Activated B cell treated with CpG ODN at 0.5 μM for 24 hours (primary cell): ENCODE measurements around the gene GDF7. TPM values are rescaled to one million over a fixed set of nuclear protein-coding genes. Genes with fewer than 3 reads are reported as not detected.

Experiments used
- ATAC-seq: fragments of 200-7000 bp; cut with Tn5 transposase; one replicate; pipeline ENCODE4 v1.10.0; 2021; ENCODE audit warnings: low read depth, mild to moderate bottlenecking, moderate library complexity
- CTCF ChIA-PET: fragments of 350-600 bp; sonication (Branson Sonifier 250); formaldehyde crosslinking; loops from one replicate; lab custom pipeline; 2021; ENCODE audit warnings: antibody characterized with exemption; lab: Charles Lee
- POLR2A ChIA-PET: fragments of 350-600 bp; sonication (Branson Sonifier 250); formaldehyde crosslinking; loops from one replicate; lab custom pipeline; 2021; ENCODE audit warnings: antibody characterized with exemption; lab: Charles Lee
- DNase-seq: peaks from one replicate; pipeline ENCODE4 v3.0.0; 2022
- H3K27ac Mint-ChIP-seq: one replicate; pipeline ENCODE4 v1.8.0; 2020; ENCODE audit warnings: mixed read lengths
- H3K27me3 Mint-ChIP-seq: one replicate; pipeline ENCODE4 v1.8.0; 2021; ENCODE audit warnings: mixed read lengths
- H3K36me3 Mint-ChIP-seq: one replicate; pipeline ENCODE4 v1.8.0; 2021; ENCODE audit warnings: low read depth, mixed read lengths
- H3K4me1 Mint-ChIP-seq: one replicate; pipeline ENCODE4 v1.8.0; 2021; ENCODE audit warnings: mixed read lengths
- H3K4me3 Mint-ChIP-seq: one replicate; pipeline ENCODE4 v1.8.0; 2020; ENCODE audit warnings: mild to moderate bottlenecking, mixed read lengths
- H3K9me3 Mint-ChIP-seq: one replicate; pipeline ENCODE4 v1.8.0; 2020; ENCODE audit warnings: mixed read lengths
- intact Hi-C: fragments of 100-400 bp; cut with micrococcal nuclease; formaldehyde crosslinking; loops from one replicate; pipeline ENCODE4 v1.15.1; 2024
- total RNA-seq: library from RNA; stranded (reverse); gene quantifications from 2 replicates; pipeline ENCODE4 v1.2.3, GENCODE V29; 2022
- TF ChIP-seq, protein P1 (sequence below): fragments of 200-600 bp; IDR thresholded peaks from one replicate; pipeline ENCODE4 v1.8.0; 2022; ENCODE audit warnings: antibody characterized with exemption, mild to moderate bottlenecking

Gene GDF7
- total RNA-seq, result 5.9 and 6.7 TPM in 2 replicates

DNA sequence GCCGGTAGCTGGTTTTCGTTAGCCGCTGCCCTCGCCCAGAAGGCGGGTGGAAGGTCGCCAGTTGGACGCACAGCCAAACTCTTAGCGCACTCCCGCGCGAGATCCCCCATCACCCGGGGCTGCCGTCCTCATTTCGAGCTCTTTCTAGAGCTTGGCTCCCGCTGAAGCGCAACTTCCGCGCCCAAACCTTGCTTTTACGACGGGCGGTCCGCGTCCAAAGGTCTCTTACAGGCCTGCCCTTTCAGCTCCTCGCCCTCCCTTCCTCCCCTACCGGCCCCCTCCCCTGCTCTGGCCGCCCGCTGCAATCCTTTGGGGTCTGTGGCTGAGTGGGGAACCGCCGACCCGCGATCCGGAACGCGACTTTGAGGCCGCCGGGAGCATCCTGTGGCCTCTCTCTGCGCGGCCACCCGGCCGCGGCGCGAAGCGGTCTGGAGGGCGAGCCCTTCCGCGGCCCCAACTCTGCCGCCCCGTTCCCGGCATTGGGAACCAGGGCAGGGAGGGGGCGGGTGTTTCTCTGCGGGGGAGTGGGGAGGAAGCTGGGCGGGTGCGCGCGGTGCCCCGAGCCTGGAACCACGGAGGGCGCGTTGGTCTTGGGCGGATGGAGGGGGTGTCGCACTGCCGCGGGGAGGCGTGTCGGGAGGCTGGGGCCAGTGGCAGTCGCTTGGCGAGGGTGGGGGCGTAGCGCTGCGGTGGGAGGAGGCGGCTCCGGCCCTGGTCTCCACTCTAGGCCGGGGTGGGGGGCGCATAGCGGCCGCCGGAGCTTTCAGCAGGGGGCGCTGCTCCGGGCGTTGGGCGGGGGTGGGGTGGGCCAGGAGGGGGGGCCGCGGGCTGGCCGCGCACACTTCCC, at the start of gene GDF7:
Gene GDF7 (plus strand): TSS at position 841 of the 847 bp plus-strand sequence. CDS start 96 bp downstream, outside the sequence.
- Mint-ChIP-seq H3K9me3 (no peaks in the 10 kb centered on the region), H3K27me3 (peaks cover 8% of the 10 kb centered on the region), H3K36me3 (peaks cover 4% of the 10 kb centered on the region), H3K4me1 (peaks cover 32% of the 10 kb centered on the region), H3K4me3 (peak within 1 kb of the TSS; percentile 87), H3K27ac (peak within 1 kb of the TSS; percentile 82)
- intact Hi-C loops, result loop anchor here (1.0 to 5.0 kb wide), 7 partner anchors 10 to 1319 kb away; partner anchors contain the start of genes HS1BP3 and LDAH
- peak; percentile 78 for ATAC-seq
- peak; percentile 67 for DNase-seq
- TF ChIP-seq, protein P1, sequence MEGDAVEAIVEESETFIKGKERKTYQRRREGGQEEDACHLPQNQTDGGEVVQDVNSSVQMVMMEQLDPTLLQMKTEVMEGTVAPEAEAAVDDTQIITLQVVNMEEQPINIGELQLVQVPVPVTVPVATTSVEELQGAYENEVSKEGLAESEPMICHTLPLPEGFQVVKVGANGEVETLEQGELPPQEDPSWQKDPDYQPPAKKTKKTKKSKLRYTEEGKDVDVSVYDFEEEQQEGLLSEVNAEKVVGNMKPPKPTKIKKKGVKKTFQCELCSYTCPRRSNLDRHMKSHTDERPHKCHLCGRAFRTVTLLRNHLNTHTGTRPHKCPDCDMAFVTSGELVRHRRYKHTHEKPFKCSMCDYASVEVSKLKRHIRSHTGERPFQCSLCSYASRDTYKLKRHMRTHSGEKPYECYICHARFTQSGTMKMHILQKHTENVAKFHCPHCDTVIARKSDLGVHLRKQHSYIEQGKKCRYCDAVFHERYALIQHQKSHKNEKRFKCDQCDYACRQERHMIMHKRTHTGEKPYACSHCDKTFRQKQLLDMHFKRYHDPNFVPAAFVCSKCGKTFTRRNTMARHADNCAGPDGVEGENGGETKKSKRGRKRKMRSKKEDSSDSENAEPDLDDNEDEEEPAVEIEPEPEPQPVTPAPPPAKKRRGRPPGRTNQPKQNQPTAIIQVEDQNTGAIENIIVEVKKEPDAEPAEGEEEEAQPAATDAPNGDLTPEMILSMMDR, result no peak
- ChIA-PET POLR2A (interaction anchor here (0.7 to 3.5 kb wide), 12 partner anchors 11 to 317 kb away, joined by 3 to 116 read pairs (median 5); partner anchors contain the start of genes HS1BP3, LDAH, PUM2 and RHOB), CTCF (interaction anchor here (0.7 to 5.7 kb wide), 7 partner anchors 10 to 315 kb away, joined by 3 to 69 read pairs (median 4); partner anchors contain the start of gene HS1BP3)

DNA sequence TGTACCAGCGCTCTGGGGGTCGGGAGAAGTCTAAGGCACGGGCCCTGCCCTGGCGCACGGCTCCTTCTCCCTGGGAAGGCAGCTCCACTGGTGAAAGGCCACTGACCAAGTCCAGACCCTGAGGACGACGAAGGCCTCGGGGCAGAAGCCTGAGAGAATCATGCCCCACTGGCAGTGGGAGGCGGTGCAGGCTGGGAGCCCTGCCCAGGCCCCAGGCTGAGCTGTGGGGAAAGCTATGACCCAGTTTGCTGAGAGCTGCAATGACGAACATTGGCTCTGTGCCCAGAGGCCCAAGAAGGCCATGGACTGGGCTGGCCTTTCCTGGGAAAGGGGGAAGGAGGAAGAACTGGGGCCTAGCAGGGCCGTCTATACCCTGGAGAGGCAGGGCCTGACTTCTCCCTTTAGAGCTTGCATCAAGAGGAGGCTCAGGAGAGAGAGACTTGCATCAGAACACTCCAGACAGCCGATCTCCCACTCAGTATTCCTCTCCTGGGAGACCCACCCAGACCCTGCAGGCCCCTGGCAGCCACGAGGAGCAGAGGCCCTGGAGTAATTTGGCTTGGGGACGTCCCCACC, 49.0 kb upstream of the GDF7 start:
- intact Hi-C loops, result no loop called here
- Mint-ChIP-seq H3K4me3 (no peak overlapping the region), H3K9me3 (no peaks in the 10 kb centered on the region), H3K27ac (no peak overlapping the region), H3K36me3 (peaks cover 35% of the 10 kb centered on the region), H3K4me1 (peaks cover 6% of the 10 kb centered on the region), H3K27me3 (no peaks in the 10 kb centered on the region)
- TF ChIP-seq, protein P1, result no peak
- DNase-seq, result no peak
- POLR2A ChIA-PET, result no interaction called here
- CTCF ChIA-PET, result no interaction called here
- ATAC-seq, result no peak

DNA sequence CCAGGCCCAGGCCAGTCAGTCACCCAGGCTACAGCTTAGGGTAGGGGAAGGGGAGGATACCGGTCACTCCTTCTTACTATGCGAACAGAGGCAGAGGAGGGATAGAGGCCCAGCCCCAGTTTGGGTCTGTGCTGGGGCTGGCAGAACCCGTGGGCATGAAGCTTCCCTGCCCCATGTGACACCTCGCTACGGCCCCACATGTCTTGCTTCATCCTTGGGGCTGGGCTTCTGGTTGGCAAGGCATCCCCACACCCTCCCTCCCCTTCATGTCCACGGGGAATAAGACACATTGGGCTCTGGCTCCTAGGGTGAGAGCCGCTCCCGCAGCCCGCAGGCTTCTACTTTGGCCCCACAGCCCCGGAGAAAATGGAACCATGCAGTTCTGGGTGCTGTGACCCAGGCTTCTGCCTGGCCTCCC, 48.5 kb upstream of the GDF7 start:
- ATAC-seq (no peak), DNase-seq (no peak)
- peaks cover 6% of the 10 kb centered on the region for H3K4me1 Mint-ChIP-seq
- POLR2A ChIA-PET, result no interaction called here
- peaks cover 38% of the 10 kb centered on the region for H3K36me3 Mint-ChIP-seq
- no peaks in the 10 kb centered on the region for H3K9me3 Mint-ChIP-seq
- no peaks in the 10 kb centered on the region for H3K27me3 Mint-ChIP-seq
- TF ChIP-seq, protein P1, result no peak
- intact Hi-C loops, result no loop called here
- H3K4me3 Mint-ChIP-seq, result no peak overlapping the region
- CTCF ChIA-PET, result no interaction called here
- no peak overlapping the region for H3K27ac Mint-ChIP-seq

DNA sequence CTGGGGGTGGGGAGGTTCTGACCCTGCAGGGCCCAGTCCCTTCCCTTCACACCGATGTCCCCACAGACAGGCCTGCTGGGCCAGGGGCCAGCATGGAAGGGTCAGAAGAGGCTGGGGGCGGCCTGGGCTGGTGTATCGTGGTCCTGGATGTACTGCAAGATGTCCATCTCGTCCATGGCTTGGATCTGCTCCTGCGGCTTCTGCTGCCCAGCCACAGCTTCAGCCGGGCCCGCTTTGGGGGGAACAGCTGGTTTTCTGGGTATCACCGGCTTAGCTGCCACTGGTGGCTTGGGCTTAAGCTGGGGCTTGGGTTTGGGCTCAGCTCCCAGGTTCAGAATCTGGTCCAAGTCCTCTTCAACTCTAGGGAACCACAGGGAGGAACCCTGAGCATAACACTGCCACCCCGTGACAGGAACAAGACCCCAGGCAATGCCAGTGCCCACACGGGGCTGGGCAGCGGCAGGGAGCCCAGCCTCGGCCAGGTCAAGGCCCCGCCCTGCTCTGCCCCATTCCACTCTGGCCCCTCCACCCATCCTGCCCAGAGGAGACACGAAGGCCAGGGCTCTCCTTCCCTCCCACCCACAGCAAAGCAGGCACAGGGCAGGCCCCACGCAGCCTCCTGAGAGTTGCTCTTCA, 47.9 kb upstream of the GDF7 start:
- TF ChIP-seq, protein P1, result no peak

DNA sequence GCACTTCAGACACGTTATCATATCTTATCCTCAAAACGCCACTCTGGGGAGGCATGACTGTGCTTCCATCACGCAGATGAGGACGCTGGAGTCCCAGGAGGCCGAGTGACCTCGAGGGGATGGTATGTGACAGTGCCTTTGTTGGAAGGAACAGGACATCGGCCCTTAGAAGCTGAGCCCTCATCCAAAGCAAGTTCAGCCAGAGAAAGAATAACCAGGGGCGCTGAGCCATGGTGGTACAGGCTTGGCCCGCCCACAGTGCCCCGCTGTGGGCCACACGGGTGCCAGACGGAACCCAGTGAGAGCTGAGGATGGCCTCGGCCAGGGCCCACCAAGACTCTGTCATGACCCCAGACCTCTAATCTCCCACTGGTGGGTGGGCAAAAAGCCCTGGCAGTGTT, 47.3 kb upstream of the GDF7 start:
- H3K36me3 Mint-ChIP-seq, result peaks cover 47% of the 10 kb centered on the region
- DNase-seq (no peak), ATAC-seq (no peak)
- intact Hi-C loops, result no loop called here
- CTCF ChIA-PET, result no interaction called here
- no peaks in the 10 kb centered on the region for H3K9me3 Mint-ChIP-seq
- TF ChIP-seq, protein P1, result no peak
- no peaks in the 10 kb centered on the region for H3K27me3 Mint-ChIP-seq
- H3K4me3 Mint-ChIP-seq, result no peak overlapping the region
- H3K4me1 Mint-ChIP-seq, result peaks cover 1% of the 10 kb centered on the region
- POLR2A ChIA-PET, result no interaction called here
- no peak overlapping the region for H3K27ac Mint-ChIP-seq

More for the DNA sequence above, 47.9 kb upstream of the GDF7 start:
- peaks cover 42% of the 10 kb centered on the region for H3K36me3 Mint-ChIP-seq
- no peaks in the 10 kb centered on the region for H3K9me3 Mint-ChIP-seq
- no peak for ATAC-seq
- DNase-seq, result no peak
- POLR2A ChIA-PET, result no interaction called here
- no peak overlapping the region for H3K4me3 Mint-ChIP-seq
- CTCF ChIA-PET, result no interaction called here
- peaks cover 6% of the 10 kb centered on the region for H3K4me1 Mint-ChIP-seq
- H3K27ac Mint-ChIP-seq, result no peak overlapping the region
- intact Hi-C loops, result no loop called here
- no peaks in the 10 kb centered on the region for H3K27me3 Mint-ChIP-seq
